ENCODE results near the gene WDR20.

GRCh38 chr14:102157346-102157745, 17.6 kb downstream of the WDR20 start:
- TF ChIP-seq CTCF (IDR thresholded peaks at IDR 0.05; ENCODE audit: poor library complexity): no peak
- TF ChIP-seq EZH2 (IDR thresholded peaks at IDR 0.05; ENCODE audit: borderline replicate concordance): no peak

Data from hepatocyte (in vitro differentiated cells).